ENCODE measurements around the gene LTA4H.

LTA4H gene

DNA sequence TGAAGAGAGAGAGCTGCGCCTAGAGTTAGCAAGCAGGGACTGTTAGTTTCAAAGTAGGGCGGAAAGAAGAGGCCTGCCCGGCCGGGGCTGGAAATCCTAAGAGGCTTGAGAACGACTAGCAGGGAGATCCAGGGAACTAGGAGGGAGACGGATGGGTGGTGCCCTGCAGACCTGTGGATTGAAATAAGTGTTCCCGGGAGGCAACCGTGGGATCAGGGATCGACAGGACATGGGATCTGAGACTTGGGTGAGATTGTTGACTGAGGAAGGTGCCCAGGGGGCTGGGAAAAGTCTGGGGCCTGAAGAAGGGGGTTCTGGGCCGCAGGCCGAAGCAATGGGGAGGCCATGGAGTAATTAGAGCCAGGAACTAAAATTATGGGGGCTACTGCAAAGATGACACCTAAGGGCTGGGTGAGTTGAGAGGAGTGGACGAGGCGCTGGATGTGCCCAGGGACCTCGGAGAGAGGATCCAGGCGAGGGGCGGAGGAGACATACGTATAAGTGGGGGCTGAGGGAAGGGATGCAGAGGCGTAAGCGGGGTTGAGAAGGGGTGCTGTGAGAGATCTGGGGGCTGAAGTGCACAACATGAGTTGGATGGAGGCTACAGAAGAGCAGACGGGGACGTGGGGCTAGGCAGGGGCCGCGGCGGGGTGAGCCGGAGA, 635 bp downstream of the LTA4H start:
- DNase-seq (ENCODE audit: low read depth): no peak

DNA sequence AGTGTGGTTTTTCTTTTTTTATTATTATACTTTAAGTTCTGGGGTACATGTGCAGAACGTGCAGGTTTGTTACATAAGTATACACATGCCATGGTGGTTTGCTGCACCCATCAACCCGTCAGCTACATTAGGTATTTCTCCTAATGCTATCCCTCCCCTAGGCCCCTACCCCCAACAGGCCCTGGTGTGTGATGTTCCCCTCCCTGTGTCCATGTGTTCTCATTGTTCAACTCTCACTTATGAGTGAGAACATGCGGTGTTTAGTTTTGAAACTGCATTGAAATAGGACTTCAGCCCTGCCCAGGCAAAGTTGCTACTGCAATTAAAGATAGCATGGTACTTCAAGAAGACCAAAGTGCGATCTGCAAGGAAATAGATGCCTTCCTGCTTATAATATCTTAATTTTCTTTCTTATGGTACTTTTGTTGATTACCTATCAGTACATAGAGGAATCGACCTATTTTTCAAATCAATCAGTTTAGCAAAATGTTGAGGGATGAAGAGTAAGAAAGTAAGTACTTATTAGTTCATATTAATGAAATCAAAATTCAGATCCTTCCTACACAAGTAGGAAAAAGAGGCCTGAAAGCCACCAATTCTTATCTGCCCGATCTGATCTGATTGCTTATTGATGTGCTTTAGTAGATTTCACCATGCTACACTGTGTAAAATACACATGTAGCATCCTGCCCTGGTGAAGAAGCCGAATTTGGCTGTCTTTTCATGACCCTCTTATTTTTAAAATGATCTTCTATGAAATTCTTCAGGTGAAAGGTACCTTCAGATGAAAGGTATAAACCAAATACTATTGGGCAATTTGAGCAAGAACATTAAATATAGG, 1.6 kb downstream of the LTA4H start:
- DNase-seq (ENCODE audit: low read depth): no peak

DNA sequence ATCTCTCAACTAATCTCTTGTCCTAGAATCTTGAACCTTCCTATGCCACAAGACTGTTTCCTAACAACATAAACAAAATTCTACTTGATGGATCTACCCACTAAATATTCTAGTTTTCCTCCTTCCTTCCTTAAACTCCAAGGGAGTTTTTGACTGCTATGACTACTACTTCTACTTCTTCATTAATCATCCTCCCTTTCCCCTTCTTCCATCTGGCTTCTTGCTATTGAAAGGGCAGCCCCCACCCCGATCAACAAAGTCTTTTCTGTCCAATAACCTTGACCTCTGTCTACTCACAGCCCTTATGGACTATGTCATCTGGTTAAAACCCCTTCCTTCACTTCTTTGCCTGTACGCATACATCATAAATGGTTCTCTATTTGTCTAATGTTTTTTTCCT, 5.6 kb downstream of the LTA4H start:
- DNase-seq (ENCODE audit: low read depth): no peak

DNA sequence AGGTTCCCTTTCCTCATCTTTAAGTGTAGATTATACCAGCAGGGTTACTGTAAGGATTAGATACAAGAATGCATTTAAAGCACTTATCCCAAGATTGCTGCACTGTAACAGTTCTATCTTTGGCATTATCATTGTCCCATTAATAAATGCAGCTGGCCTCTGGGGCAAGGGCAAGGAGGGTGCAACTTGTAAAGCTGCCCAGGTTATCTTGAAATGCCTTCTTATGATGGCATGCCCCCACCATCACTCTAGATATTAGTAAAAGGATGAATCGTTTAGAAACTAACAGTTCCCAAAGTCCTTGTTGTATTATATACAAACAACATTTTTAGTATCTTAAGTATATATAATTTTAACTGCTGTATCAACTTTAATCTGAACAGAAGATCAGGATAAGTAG, 6.8 kb downstream of the LTA4H start:
- no peak for DNase-seq (ENCODE audit: low read depth)

DNA sequence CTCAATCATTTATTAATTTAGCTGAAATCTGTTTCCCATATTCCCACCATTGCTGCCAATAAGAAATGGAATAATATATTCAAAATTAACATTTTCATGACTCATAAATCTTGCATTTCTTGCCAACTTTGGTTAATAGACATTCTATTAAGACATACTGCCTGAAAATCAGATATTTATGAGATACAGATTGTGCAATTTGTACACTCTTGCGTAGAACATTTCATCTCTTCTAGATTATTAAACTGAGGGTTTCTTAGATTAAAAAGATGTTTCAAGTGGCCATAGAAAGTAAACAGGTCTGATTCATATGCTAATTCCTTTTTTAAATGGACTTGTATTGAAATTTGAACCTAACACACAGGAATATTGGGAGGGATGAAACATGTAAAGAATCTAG, 9.1 kb downstream of the LTA4H start:
- no peak for DNase-seq (ENCODE audit: low read depth)

DNA sequence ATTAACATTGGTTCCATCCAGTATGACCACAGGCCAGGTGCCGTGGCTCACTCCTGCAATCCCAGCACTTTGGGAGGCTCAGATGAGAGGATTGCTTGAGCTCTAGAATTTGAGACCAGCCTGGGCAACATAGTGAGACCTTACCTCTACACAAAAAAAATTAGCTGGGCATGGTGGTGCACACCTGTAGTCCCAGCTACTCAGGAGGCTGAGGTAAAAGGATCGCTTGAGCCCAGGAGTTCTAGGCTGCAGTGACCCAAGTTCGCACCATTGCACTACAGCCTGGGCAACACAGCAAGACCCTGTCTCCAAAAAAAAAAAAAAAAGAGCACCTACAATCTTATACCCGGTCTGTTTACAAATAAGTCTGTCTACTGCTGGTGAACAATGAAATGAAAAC, 9.9 kb downstream of the LTA4H start:
- DNase-seq (ENCODE audit: low read depth): no peak

DNA sequence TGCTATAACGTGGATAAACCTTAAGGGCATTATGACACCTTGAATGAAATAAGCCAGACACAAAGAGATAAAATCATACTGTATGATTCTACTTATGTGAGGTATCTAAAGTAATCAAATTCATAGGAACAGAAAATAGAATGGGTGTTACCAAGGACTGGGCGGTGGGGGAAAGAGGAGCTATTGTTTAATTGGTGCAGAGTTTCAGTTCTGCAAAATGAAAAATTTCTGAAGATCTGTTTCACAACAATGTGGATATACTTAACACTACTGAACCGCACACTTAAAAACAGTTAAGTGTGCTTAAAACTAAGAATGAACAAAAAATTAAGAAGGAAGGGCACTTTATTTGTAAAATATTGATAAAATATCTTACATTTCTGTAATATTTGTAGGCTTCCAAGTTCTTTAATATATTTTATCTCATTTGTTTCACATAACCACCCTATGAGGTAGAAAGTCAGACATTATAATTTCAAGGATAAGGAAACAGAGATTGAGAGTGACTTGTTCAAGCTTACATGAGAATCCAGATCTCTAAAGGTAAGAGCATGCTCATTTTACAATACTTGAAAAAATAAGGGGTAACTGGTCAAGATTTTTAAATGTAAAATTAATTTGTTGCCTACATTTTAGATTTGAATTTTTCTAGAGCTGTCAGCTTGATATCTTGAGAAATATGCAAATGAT, 14.9 kb downstream of the LTA4H start:
- DNase-seq (ENCODE audit: low read depth): no peak

DNA sequence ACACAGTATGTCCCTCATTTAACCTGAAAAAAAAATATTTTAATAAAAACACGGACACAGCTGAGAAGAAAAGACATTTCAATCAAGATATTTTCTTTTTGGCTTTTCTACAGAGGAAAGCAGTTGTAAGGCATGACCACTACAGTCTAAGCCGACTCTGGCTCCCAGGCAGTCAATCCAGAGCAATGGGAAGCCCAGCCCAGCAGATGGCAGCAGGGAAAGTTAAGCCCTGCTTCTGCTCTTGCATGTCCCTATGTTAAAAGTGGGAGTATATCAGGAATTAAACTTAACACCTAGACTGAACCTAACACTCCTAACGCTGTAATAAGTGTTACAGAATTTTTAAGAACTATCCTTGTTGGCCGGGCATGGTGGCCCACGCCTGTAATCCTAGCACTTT, 19.7 kb downstream of the LTA4H start:
- DNase-seq (ENCODE audit: low read depth): no peak

DNA sequence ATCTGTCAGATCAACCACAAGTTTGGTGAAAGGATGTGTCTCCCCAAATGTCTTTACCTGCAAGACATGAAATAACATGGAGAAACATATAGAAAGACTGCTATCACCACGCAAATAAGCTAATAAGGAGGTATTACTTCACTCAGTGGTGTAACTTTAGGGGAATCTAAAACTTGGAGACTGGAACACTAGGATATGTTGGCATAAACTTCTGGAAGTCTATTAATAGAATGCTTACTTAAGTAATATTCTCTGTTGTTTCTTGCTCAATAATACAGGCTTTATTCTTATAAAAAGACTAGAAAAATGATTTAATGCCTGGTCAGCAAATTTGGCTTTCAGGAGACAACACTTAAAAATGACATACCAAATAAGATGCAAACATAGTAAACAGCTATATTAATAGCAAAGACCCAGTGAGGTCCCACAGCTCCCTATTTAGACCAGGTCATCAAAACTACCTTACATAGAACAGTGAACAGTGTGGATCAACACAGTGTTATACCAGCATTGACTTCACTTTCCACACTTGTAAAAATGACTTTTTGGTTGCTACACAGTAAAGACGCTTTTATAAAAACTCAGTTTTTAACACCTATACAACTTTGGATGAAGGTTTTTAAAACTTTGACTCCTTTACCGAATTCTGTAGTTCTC, 20.3 kb downstream of the LTA4H start:
- no peak for DNase-seq (ENCODE audit: low read depth)

DNA sequence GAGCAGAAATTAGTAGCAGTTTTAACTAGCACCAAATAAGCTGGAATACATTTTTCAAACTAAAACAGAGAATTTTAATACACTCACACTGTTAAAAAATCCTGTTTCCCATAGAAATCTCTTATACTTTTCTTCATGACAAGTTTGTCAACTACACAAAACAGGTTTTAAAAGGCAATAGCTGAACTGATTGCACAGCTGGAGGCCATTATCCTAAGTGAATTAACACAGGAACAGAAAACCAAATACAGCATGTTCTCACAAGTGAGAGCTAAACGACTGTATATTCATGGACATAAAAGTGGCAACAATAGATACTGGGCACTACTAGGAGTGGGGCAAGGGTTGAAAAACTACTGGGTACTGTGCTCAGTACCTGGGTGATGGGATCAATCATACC, 27.7 kb downstream of the LTA4H start:
- no peak for DNase-seq (ENCODE audit: low read depth)

DNA sequence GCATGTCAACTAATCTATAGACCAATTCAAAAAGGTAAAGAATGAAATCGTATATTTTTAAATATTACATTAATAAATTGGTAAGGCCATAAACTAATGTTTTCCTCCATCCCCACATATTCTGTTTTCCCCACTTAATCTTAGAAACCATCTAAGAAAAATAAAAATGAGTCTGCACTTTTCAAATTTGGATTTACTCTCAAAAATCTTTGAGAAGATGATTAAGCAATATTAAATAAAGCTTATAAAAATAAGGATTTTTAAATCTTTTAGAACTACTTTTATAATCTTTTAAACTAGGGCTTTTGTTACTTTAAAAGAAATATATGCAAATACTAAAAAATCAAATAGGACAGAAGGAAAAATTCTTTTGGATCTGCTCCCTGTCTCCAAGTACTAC, 28.7 kb downstream of the LTA4H start:
- no peak for DNase-seq (ENCODE audit: low read depth)

DNA sequence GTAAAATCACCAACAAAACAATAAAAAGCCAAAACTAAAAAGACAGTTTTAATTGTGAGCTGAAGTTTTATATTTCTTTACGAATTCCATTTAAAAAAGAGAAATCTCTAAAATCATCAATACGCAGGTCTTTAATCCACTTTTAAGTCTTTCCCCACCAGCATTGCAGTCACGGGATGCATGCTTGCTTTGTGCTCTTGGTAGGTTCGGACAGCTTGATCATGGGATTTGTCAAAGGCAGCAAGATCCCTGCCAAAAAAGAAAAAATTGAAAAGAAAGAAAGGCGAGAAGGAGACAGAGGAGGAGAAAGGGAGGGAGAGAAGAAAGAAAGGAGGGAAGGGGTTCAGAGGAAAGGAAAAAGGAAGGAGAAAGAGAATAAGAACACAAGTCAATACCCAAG, 34.5 kb downstream of the LTA4H start:
- no peak for DNase-seq (ENCODE audit: low read depth)

DNA sequence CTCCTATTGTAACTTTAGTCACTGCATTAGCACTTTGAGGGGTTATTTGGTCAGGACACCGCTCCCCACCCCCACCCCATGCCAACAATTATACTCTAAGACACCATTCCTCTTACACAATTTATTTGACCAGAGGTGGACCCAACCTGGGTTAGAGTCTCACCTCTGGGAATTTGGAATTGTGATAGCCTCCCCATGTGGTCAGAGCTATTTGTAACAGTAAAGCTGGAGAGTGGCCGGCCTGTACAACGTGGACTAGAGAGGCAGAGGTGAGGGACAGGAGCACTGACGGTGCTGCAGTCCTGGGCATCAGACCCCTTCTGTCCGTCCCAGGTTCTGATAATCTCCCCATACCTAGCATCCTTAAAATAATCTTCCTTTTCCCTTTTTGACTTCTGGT, 35.9 kb downstream of the LTA4H start:
- no peak for DNase-seq (ENCODE audit: low read depth)

DNA sequence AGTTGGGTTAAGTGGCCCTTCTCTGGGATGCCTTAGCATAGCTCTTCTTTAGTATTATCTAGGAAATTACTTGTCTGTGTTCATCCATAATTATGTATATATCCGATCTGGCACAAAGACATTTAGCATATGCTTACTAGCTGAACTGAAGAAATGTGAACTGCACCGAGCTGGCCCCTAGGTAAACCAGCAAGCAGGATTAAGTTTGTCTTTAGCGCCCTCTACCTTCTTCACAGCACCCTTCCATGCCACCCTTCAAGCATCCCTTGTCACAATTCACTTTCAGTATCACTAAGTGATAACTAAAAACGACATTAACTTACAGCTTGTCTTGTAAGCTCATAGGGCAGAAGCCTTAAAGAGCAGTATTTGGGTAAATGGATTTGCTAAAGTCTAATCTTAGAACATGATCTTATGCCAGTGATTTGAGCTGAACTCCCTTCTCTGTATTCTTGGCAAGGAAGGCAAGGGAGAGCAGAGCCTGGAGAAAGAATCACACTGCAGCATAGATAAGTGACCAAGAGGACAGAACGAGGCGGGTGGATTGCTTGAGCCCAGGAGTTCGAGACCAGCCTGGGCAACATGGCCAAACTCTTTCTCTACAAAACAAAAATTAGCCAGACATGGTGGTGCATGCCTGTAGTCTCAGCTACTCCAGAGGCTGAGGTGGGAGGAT, 36.6 kb downstream of the LTA4H start:
- peak; percentile 26 for DNase-seq (ENCODE audit: low read depth)

DNA sequence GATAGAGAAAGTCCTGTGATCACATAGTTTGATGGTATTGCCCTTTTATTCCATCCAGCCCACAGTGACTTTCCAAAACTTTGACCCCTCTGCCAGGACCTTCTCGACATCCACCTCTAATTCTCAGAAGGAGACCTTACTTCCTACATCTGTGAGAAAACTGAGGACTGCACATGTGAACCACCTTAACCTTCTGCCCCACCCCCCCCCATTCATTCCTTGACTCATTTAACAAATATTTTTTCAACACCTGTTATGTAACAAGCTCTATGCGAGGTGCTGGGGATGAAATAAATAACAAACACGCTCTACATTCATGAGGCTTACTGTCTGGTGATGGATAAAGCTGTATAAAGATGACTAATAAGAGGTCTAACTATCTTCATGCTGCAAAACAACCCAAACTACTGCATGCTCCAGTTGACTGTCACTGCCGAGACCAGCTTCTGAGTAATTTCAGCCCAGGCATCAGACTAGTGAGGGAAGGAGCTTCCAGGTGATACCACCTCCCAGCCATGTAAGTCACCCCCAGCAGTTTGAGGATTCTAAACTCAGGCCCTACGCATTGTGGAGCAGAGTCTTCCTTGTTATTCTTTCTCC, 37.4 kb downstream of the LTA4H start:
- no peak for DNase-seq (ENCODE audit: low read depth)

DNA sequence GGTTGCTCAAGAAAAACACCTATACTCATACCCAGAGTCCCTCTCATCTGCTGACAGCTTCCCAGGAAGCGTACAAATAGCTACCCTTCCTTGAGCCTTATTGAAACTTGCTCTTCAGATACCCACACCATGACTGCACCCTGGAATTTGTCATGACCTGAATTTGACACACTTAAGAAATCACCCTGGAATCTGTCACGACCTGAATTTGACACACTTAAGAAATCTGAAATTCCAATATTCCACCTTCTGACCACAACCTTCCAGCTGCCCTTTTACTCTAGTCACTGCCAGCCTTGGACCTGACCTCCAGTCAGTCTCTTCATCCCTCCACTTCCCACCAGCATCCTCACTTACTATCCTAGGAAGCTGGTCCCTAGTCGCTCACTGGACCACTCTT, 38.1 kb downstream of the LTA4H start:
- no peak for DNase-seq (ENCODE audit: low read depth)

DNA sequence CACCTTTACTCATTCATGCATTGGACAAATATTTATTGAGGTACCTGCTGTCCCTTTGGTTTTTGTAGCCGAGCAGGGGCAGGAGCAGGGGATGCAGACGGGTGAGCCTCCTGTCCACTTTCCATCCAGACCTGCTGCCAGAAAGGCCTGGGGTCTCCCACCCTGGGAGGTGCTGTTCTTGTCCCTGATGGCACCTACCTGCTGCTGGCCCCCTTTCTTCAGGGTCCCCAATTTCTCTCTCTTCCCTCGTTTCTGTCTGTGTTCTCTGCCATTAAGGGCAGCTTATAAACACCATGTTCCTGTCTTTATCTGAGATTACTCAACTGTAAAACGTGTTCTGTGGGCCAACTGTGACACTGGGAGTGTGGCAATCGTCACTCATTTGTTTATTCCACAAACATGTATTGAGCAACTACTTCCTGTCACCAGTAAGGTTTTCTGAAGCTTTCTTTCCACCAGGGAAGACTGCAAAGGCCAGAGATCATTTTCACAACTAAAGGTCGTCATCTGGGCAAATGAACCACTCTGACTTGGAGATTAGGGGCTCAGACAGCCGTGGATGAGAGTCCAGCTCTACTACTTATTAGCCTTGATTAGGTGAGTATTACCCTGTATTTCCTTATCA, 39.2 kb downstream of the LTA4H start, which contains the start of gene HAL:
Gene HAL, minus strand, starts transcription at position 311 of the 625 bp plus-strand sequence. CDS start 434 bp downstream, outside the sequence.
- DNase-seq (ENCODE audit: low read depth): no peak

DNA sequence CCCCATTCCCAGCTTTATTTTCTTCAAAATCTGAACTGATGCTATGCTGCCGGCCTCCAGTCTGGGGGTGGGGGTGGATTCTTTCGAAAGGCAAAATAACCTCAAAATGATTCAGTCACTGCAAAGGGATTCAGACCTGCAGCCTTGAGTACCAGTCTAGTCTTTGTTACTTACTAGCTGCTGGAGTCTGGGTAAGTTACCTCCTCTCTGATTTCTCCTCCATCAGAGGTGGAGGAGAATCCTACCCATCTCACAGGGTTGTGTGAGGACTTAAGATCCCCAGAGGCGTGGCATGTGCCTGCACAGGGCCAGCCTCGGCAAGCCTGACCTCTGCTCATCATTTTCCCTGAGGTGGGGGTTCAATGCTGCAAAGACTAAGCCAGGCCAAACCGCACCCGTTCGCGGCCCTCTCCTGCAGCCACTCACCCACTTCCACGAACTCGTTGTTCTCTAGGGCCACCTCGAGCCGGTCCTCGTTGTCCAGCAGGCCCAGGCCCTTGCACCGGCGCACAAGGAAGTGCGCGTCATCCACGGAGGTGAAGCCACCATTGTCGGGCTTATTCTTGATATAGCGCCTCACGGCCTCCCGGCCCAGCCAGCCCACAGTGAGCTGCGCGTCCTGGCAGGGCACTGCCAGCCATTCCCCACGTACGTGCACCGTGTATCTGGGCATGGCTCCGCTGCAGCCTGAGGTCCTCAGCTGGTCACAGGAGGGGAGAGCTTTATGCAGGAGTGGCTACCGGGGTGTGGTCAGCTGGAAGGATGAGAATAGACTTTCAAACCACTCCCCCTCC, 40.0 kb downstream of the LTA4H start:
- no peak for DNase-seq (ENCODE audit: low read depth)

DNA sequence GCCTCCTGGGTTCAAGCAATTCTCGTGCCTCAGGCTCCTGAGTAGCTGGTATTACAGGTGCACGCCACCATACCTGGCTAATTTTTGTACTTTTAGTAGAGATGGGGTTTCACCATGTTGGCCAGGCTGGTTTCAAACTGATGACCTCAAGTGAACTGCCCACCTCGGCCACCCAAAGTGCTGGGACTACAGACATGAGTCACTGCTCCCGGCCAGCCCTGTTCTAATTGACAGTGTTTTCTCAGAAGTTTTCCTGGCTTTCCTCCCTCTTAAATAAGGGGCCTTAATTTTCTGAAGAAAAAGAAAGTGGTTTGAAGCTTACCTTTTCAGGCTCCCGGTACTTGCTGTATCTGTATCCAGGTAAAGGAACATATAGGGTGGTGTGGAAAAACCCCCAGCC, 40.9 kb downstream of the LTA4H start:
- DNase-seq (ENCODE audit: low read depth): no peak

DNA sequence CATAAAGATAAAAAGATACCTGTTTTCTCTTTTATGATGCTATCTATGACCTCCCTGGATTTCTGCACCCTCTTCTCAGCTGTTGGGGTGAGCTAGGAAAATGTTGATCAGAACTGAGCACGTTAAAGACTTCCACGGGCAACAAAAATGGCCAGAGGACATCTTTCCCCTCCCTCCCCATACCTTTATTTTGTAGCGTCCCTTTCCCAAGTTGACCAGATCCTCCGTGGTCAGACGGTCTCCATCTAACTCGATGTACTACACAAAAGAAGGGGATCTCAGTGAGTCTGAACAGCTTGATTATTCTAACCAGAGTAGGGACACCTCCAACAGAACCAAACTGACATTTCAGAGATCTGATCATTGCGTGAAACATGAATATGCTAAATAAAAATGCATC, 41.5 kb downstream of the LTA4H start:
- DNase-seq (ENCODE audit: low read depth): no peak
